GM19468 (cell line): Measurements from ENCODE around the gene RRP12.
"Not testable (repeated sequence)": the region's sequence is repeated elsewhere in the genome, so short reads cannot be mapped to it uniquely, and the experiment has no call there.

ENCODE experiments used
- ATAC-seq: cut with Tn5 transposase; IDR thresholded peaks from one replicate; pipeline ENCODE4 v1.9.1; 2021; ENCODE audit warnings: mild to moderate bottlenecking, moderate library complexity, moderate number of reproducible peaks; ENCODE audit not compliant: unreplicated experiment; ENCODE audit errors: extremely low read depth

The RRP12 gene

GRCh38 chr10:97411406-97411805 lies 10.3 kb upstream of the RRP12 start:
- ATAC-seq: no peak

GRCh38 chr10:97408496-97408992 lies 7.4 kb upstream of the RRP12 start:
- no peak for ATAC-seq

GRCh38 chr10:97407952-97408248 lies 6.8 kb upstream of the RRP12 start:
- ATAC-seq: no peak

GRCh38 chr10:97407211-97407951 lies 6.2 kb upstream of the RRP12 start:
- no peak for ATAC-seq

GRCh38 chr10:97406483-97406882 lies 5.3 kb upstream of the RRP12 start:
- ATAC-seq: not testable (repeated sequence)

- no peak for ATAC-seq
Observed at GRCh38 chr10:97406064-97406463, 4.9 kb upstream of the RRP12 start.

- no peak for ATAC-seq
Observed at GRCh38 chr10:97404044-97404443, 2.9 kb upstream of the RRP12 start.

- no peak for ATAC-seq
Observed at GRCh38 chr10:97401455-97401919, 347 bp upstream of the RRP12 start.

GRCh38 chr10:97399843-97400545 lies 1.1 kb downstream of the RRP12 start:
- ATAC-seq: no peak

GRCh38 chr10:97396056-97396455 lies 5.1 kb downstream of the RRP12 start:
- ATAC-seq: no peak

- no peak for ATAC-seq
Observed at GRCh38 chr10:97393034-97393573, 8.0 kb downstream of the RRP12 start.

GRCh38 chr10:97390091-97390490 lies 11.0 kb downstream of the RRP12 start:
- no peak for ATAC-seq

GRCh38 chr10:97388152-97388551 lies 13.0 kb downstream of the RRP12 start:
- no peak for ATAC-seq

- no peak for ATAC-seq
Observed at GRCh38 chr10:97385565-97385964, 15.6 kb downstream of the RRP12 start.

- ATAC-seq: no peak
Observed at GRCh38 chr10:97384641-97385040, 16.5 kb downstream of the RRP12 start.

- no peak for ATAC-seq
Observed at GRCh38 chr10:97384156-97384555, 17.0 kb downstream of the RRP12 start.

- ATAC-seq: no peak
Observed at GRCh38 chr10:97383159-97383558, 18.0 kb downstream of the RRP12 start.

- ATAC-seq: no peak
Observed at GRCh38 chr10:97381626-97382025, 19.5 kb downstream of the RRP12 start.

GRCh38 chr10:97380516-97380915 lies 20.6 kb downstream of the RRP12 start:
- ATAC-seq: no peak

GRCh38 chr10:97378933-97379921 lies 21.9 kb downstream of the RRP12 start:
- ATAC-seq: no peak
